GM12892 (cell line): ENCODE data around the gene ZBTB46.

Experiments
- POLR2A ChIP-seq: IDR thresholded peaks from 2 replicates; pipeline ENCODE4 v1.6.1; 2011; ENCODE audit warnings: low read depth, low read length, control low read depth
- TAF1 ChIP-seq: IDR thresholded peaks from 2 replicates; pipeline ENCODE4 v1.6.1; 2011; ENCODE audit warnings: low read depth, mild to moderate bottlenecking, control low read depth, low read length, borderline replicate concordance

- TF ChIP-seq TAF1 (peak; percentile 52; the same call in 1 of the 2 replicates), POLR2A (peak; percentile 74)
Measured at GRCh38 chr20:63863798-63864544, 32.9 kb upstream of the ZBTB46 start.
